ENCODE results near the gene GALNT10. TPM values are rescaled to one million over a fixed set of nuclear protein-coding genes. Genes with fewer than 3 reads are reported as not detected.

GALNT10 gene
- total RNA-seq, 1 donor from 2014 or later: 52.3 TPM

- Histone ChIP-seq H3K36me3 (peaks cover 19 to 41% of the 10 kb centered on the region in 2 donors), H3K4me1 (no peaks in the 10 kb centered on the region), H3K27ac (no peak overlapping the region), H3K4me3 (no peak overlapping the region), H3K27me3 (no peaks in the 10 kb centered on the region), H3K9me3 (no peaks in the 10 kb centered on the region)
- intact Hi-C loops (cut with DNase I): no loop called here
- TF ChIP-seq CTCF (IDR thresholded peaks at IDR 0.05): no peak
- DNase-seq (ENCODE audit: low spot score in 2 of 2): no peak
Observed at GRCh38 chr5:154461531-154461930, 271.0 kb downstream of the GALNT10 start.

GRCh38 chr5:154464438-154464837 lies 273.9 kb downstream of the GALNT10 start:
- intact Hi-C loops (cut with DNase I): no loop called here
- DNase-seq (ENCODE audit: low spot score in 2 of 2): no peak
- Histone ChIP-seq H3K4me3 (no peak overlapping the region), H3K27me3 (peaks cover 2% of the 10 kb centered on the region), H3K27ac (no peak overlapping the region), H3K4me1 (no peaks in the 10 kb centered on the region), H3K9me3 (no peaks in the 10 kb centered on the region), H3K36me3 (peaks cover 0 to 12% of the 10 kb centered on the region in 2 donors)
- no peak for TF ChIP-seq CTCF (IDR thresholded peaks at IDR 0.05)

- H3K27me3 ChIP-seq: peaks cover 2% of the 10 kb centered on the region
- no peaks in the 10 kb centered on the region for H3K4me1 ChIP-seq
- intact Hi-C loops (cut with DNase I): no loop called here
- no peak for TF ChIP-seq CTCF (IDR thresholded peaks at IDR 0.05)
- H3K36me3 ChIP-seq: peaks cover 0 to 4% of the 10 kb centered on the region in 2 donors
- H3K4me3 ChIP-seq: no peak overlapping the region
- no peak for DNase-seq (ENCODE audit: low spot score in 2 of 2)
- no peak overlapping the region for H3K27ac ChIP-seq
- no peaks in the 10 kb centered on the region for H3K9me3 ChIP-seq
Observed at GRCh38 chr5:154465169-154465568, 274.6 kb downstream of the GALNT10 start.

GRCh38 chr5:154466147-154466546 lies 275.6 kb downstream of the GALNT10 start:
- no peak overlapping the region for H3K27ac ChIP-seq
- TF ChIP-seq CTCF (IDR thresholded peaks at IDR 0.05): no peak
- intact Hi-C loops (cut with DNase I): loop anchor here (2.0 kb wide), 1 partner anchor 145 kb away; no protein-coding TSS in a partner anchor
- peaks cover 3% of the 10 kb centered on the region for H3K27me3 ChIP-seq
- peaks cover 0 to 2% of the 10 kb centered on the region in 2 donors for H3K36me3 ChIP-seq
- no peaks in the 10 kb centered on the region for H3K4me1 ChIP-seq
- no peak overlapping the region for H3K4me3 ChIP-seq
- no peaks in the 10 kb centered on the region for H3K9me3 ChIP-seq
- DNase-seq (ENCODE audit: low spot score in 2 of 2): no peak

GRCh38 chr5:154466671-154467070 lies 276.1 kb downstream of the GALNT10 start:
- Histone ChIP-seq H3K27ac (no peak overlapping the region), H3K27me3 (peaks cover 8% of the 10 kb centered on the region), H3K4me3 (no peak overlapping the region), H3K4me1 (no peaks in the 10 kb centered on the region), H3K9me3 (no peaks in the 10 kb centered on the region), H3K36me3 (no peaks in the 10 kb centered on the region)
- TF ChIP-seq CTCF (IDR thresholded peaks at IDR 0.05): no peak
- intact Hi-C loops (cut with DNase I): loop anchor here (2.0 kb wide), 1 partner anchor 144 kb away; no protein-coding TSS in a partner anchor
- no peak for DNase-seq (ENCODE audit: low spot score in 2 of 2)
